ENCODE results near the gene CNIH3. TPM values are rescaled to one million over a fixed set of nuclear protein-coding genes. Genes with fewer than 3 reads are reported as not detected.

Gene CNIH3
- total and polyA plus RNA-seq, 10 of the 15 experiments (the other 5 are each of a cell fraction or from before 2014, with no cell fraction given) = 0.77 to 5.8 (median 1.8) TPM

GRCh38 chr1:224698015-224698451, 81.9 kb downstream of the CNIH3 start:
- in situ Hi-C loops (cut with MboI) (no loop called here), intact Hi-C loops (cut with micrococcal nuclease; ENCODE audit: unreplicated experiment) (no loop called here)
- Histone ChIP-seq H3K36me3 (ENCODE audit: control insufficient read depth in 2 of 2, insufficient read depth in 2 of 2, low read length in 1 of 2) (no peaks in the 10 kb centered on the region), H3K4me3 (no peak overlapping the region), H3K27me3 (replicated peaks in 1 of 2; ENCODE audit: control insufficient read depth in 2 of 2, insufficient read depth in 2 of 2, low read length in 1 of 2) (no peaks in the 10 kb centered on the region), H3K9me3 (replicated peaks; ENCODE audit: control insufficient read depth, insufficient read depth, low read length) (no peaks in the 10 kb centered on the region; the same call in 2 of the 3 replicates), H3K4me2 (ENCODE audit: control insufficient read depth, insufficient read depth) (no peak overlapping the region), H3K27ac (ENCODE audit: control insufficient read depth, insufficient read depth) (no peak overlapping the region), H3K9ac (ENCODE audit: control insufficient read depth, insufficient read depth, low read length) (no peak overlapping the region), H3K4me1 (ENCODE audit: control insufficient read depth, insufficient read depth, low read length) (no peaks in the 10 kb centered on the region), H4K20me1 (ENCODE audit: control insufficient read depth, insufficient read depth) (no peaks in the 10 kb centered on the region), H2AFZ (ENCODE audit: control insufficient read depth, low read depth, low read length) (no peak overlapping the region), H3K79me2 (ENCODE audit: control insufficient read depth, insufficient read depth, low read length) (no peaks in the 10 kb centered on the region)
- ChIA-PET SMC1A (ENCODE audit: uncharacterized antibody, unreplicated experiment) (interaction anchor here (1.9 kb wide), 1 partner anchor 153 kb away, joined by 7 read pairs; no protein-coding TSS in a partner anchor), CTCF (no interaction called here), RAD21 (ENCODE audit: unreplicated experiment) (no interaction called here), POLR2A (no interaction called here)
- ATAC-seq (no peak), FAIRE-seq (no peak), DNase-seq (ENCODE audit: low read depth, low spot score) (no peak)
- BruUV-seq (replicated peaks) = no TSS peak
- WGBS (ENCODE audit: insufficient coverage, insufficient replicate concordance, low lambda C conversion rate, missing lambda C conversion rate) = 46% methylated on average over 4 of the region's 4 CpGs
- no peak for TF ChIP-seq BRCA1 (IDR thresholded peaks at IDR 0.05; ENCODE audit: low read depth, low read length)
- no peak for TF ChIP-seq CEBPB (IDR thresholded peaks at IDR 0.05; ENCODE audit: borderline replicate concordance in 1 of 2, low read depth in 2 of 2, low read length in 2 of 2)
- TF ChIP-seq WRNIP1 (IDR thresholded peaks at IDR 0.05; ENCODE audit: borderline replicate concordance, low read depth, low read length) = no peak
- no peak for TF ChIP-seq IRF4 (IDR thresholded peaks at IDR 0.05; ENCODE audit: low read depth, low read length)
- TF ChIP-seq CBX5 (IDR thresholded peaks at IDR 0.05; ENCODE audit: low read depth) = no peak
- no peak for TF ChIP-seq MYB (IDR thresholded peaks at IDR 0.05; ENCODE audit: borderline replicate concordance, low read depth, low read length)
- TF ChIP-seq ASH2L (IDR thresholded peaks at IDR 0.05; ENCODE audit: borderline replicate concordance, low read depth) = no peak
- TF ChIP-seq JUNB (IDR thresholded peaks at IDR 0.05) = no peak
- TF ChIP-seq RAD51 (IDR thresholded peaks at IDR 0.05) = no peak
- TF ChIP-seq, protein P1, sequence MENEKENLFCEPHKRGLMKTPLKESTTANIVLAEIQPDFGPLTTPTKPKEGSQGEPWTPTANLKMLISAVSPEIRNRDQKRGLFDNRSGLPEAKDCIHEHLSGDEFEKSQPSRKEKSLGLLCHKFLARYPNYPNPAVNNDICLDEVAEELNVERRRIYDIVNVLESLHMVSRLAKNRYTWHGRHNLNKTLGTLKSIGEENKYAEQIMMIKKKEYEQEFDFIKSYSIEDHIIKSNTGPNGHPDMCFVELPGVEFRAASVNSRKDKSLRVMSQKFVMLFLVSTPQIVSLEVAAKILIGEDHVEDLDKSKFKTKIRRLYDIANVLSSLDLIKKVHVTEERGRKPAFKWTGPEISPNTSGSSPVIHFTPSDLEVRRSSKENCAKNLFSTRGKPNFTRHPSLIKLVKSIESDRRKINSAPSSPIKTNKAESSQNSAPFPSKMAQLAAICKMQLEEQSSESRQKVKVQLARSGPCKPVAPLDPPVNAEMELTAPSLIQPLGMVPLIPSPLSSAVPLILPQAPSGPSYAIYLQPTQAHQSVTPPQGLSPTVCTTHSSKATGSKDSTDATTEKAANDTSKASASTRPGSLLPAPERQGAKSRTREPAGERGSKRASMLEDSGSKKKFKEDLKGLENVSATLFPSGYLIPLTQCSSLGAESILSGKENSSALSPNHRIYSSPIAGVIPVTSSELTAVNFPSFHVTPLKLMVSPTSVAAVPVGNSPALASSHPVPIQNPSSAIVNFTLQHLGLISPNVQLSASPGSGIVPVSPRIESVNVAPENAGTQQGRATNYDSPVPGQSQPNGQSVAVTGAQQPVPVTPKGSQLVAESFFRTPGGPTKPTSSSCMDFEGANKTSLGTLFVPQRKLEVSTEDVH (IDR thresholded peaks at IDR 0.05; ENCODE audit: low read depth, partially characterized antibody) = no peak
- no peak for TF ChIP-seq SUPT20H (IDR thresholded peaks at IDR 0.05; ENCODE audit: borderline replicate concordance, control insufficient read depth, low read depth, low read length)
- TF ChIP-seq KAT2A (conservative IDR thresholded peaks at IDR 0.05; ENCODE audit: control insufficient read depth, low read depth, low read length) = no peak
- no peak for TF ChIP-seq ZNF622 (IDR thresholded peaks at IDR 0.05)

Data from GM12878 (cell line).